ENCODE data around the gene TANC1. TPM values are rescaled to one million over a fixed set of nuclear protein-coding genes. Genes with fewer than 3 reads are reported as not detected.

TANC1 gene
- total and polyA plus RNA-seq, 2 experiments from 2014 or later: 2.8 to 9.5 TPM

GRCh38 chr2:159199236-159199635, 230.8 kb downstream of the TANC1 start:
- H3K79me2 ChIP-seq (replicated peaks; ENCODE audit: insufficient read depth): no peaks in the 10 kb centered on the region
- no peaks in the 10 kb centered on the region for H3K4me1 Mint-ChIP-seq
- TF ChIP-seq ZNF331 (CRISPR knock-in tag; IDR thresholded peaks at IDR 0.05; ENCODE audit: low read depth) (no peak), STAT1 (IDR thresholded peaks at IDR 0.05; ENCODE audit: unreplicated experiment) (no peak), JUNB (IDR thresholded peaks at IDR 0.05; ENCODE audit: unreplicated experiment) (no peak), CREB1 (CRISPR knock-in tag; IDR thresholded peaks at IDR 0.05; ENCODE audit: low read depth) (no peak), POLR2AphosphoS5 (IDR thresholded peaks at IDR 0.05; ENCODE audit: low read depth) (no peak), EZH2 (IDR thresholded peaks at IDR 0.05; ENCODE audit: low read depth, unreplicated experiment) (no peak), NANOG (IDR thresholded peaks at IDR 0.05; ENCODE audit: borderline replicate concordance) (no peak), ZNF114 (CRISPR knock-in tag; IDR thresholded peaks at IDR 0.05) (no peak), EZH2phosphoT487 (IDR thresholded peaks at IDR 0.05; ENCODE audit: unreplicated experiment) (no peak)
- TF ChIP-seq, protein P1, sequence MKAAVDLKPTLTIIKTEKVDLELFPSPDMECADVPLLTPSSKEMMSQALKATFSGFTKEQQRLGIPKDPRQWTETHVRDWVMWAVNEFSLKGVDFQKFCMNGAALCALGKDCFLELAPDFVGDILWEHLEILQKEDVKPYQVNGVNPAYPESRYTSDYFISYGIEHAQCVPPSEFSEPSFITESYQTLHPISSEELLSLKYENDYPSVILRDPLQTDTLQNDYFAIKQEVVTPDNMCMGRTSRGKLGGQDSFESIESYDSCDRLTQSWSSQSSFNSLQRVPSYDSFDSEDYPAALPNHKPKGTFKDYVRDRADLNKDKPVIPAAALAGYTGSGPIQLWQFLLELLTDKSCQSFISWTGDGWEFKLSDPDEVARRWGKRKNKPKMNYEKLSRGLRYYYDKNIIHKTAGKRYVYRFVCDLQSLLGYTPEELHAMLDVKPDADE (IDR thresholded peaks at IDR 0.05): no peak
- TF ChIP-seq, protein P2, sequence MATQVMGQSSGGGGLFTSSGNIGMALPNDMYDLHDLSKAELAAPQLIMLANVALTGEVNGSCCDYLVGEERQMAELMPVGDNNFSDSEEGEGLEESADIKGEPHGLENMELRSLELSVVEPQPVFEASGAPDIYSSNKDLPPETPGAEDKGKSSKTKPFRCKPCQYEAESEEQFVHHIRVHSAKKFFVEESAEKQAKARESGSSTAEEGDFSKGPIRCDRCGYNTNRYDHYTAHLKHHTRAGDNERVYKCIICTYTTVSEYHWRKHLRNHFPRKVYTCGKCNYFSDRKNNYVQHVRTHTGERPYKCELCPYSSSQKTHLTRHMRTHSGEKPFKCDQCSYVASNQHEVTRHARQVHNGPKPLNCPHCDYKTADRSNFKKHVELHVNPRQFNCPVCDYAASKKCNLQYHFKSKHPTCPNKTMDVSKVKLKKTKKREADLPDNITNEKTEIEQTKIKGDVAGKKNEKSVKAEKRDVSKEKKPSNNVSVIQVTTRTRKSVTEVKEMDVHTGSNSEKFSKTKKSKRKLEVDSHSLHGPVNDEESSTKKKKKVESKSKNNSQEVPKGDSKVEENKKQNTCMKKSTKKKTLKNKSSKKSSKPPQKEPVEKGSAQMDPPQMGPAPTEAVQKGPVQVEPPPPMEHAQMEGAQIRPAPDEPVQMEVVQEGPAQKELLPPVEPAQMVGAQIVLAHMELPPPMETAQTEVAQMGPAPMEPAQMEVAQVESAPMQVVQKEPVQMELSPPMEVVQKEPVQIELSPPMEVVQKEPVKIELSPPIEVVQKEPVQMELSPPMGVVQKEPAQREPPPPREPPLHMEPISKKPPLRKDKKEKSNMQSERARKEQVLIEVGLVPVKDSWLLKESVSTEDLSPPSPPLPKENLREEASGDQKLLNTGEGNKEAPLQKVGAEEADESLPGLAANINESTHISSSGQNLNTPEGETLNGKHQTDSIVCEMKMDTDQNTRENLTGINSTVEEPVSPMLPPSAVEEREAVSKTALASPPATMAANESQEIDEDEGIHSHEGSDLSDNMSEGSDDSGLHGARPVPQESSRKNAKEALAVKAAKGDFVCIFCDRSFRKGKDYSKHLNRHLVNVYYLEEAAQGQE (IDR thresholded peaks at IDR 0.05; ENCODE audit: unreplicated experiment): no peak
- no peaks in the 10 kb centered on the region for H3F3A ChIP-seq (replicated peaks; ENCODE audit: low read depth)
- no peaks in the 10 kb centered on the region for H3K4me1 ChIP-seq (ENCODE audit: insufficient read depth)
- H2AFZ ChIP-seq: no peak overlapping the region
- DNase-seq (ENCODE audit: low spot score) (no peak), ATAC-seq (no peak)
- H3K4me2 ChIP-seq: no peak overlapping the region
- H3K36me3 ChIP-seq (ENCODE audit: insufficient read depth): no peaks in the 10 kb centered on the region
- 0 out of 2 replicates have a peak, but pooled peaks cover 6% of the 10 kb centered on the region for H3K9me2 ChIP-seq (ENCODE audit: insufficient read depth)
- H3K27me3 ChIP-seq (ENCODE audit: insufficient read depth): no peaks in the 10 kb centered on the region
- no peak overlapping the region for H3K4me3 Mint-ChIP-seq
- H3K27ac ChIP-seq (ENCODE audit: low read depth): no peak overlapping the region
- H3K36me3 Mint-ChIP-seq (ENCODE audit: low read depth): no peaks in the 10 kb centered on the region
- no peaks in the 10 kb centered on the region; the same call in 1 of the 2 replicates for H4K20me1 ChIP-seq (replicated peaks; ENCODE audit: insufficient read depth)
- no peaks in the 10 kb centered on the region for H3K9me3 Mint-ChIP-seq
- H3K27ac Mint-ChIP-seq: no peak overlapping the region
- H3K27me3 Mint-ChIP-seq (ENCODE audit: insufficient read depth, low read depth, poor library complexity): no peaks in the 10 kb centered on the region
- H3K4me3 ChIP-seq: no peak overlapping the region

GRCh38 chr2:159199761-159200465, 231.5 kb downstream of the TANC1 start:
- ATAC-seq (peak; percentile 26; the same call in 1 of the 3 replicates), DNase-seq (ENCODE audit: low spot score) (no peak)
- Histone ChIP-seq H3K36me3 (ENCODE audit: insufficient read depth) (no peaks in the 10 kb centered on the region), H3K27me3 (ENCODE audit: insufficient read depth) (no peaks in the 10 kb centered on the region), H4K20me1 (replicated peaks; ENCODE audit: insufficient read depth) (no peaks in the 10 kb centered on the region; the same call in 1 of the 2 replicates), H3K4me1 (ENCODE audit: insufficient read depth) (no peaks in the 10 kb centered on the region), H3F3A (replicated peaks; ENCODE audit: low read depth) (no peaks in the 10 kb centered on the region), H3K79me2 (replicated peaks; ENCODE audit: insufficient read depth) (no peaks in the 10 kb centered on the region), H3K27ac (ENCODE audit: low read depth) (no peak overlapping the region), H3K4me3 (no peak overlapping the region), H2AFZ (no peak overlapping the region), H3K4me2 (no peak overlapping the region), H3K9me2 (ENCODE audit: insufficient read depth) (0 out of 2 replicates have a peak, but pooled peaks cover 6% of the 10 kb centered on the region)
- Mint-ChIP-seq H3K36me3 (ENCODE audit: low read depth) (no peaks in the 10 kb centered on the region), H3K4me3 (no peak overlapping the region), H3K27me3 (ENCODE audit: insufficient read depth, low read depth, poor library complexity) (peaks cover 2% of the 10 kb centered on the region), H3K9me3 (no peaks in the 10 kb centered on the region), H3K4me1 (no peaks in the 10 kb centered on the region), H3K27ac (no peak overlapping the region)
- TF ChIP-seq EZH2phosphoT487 (IDR thresholded peaks at IDR 0.05; ENCODE audit: unreplicated experiment) (no peak), EZH2 (IDR thresholded peaks at IDR 0.05; ENCODE audit: low read depth, unreplicated experiment) (no peak), STAT1 (IDR thresholded peaks at IDR 0.05; ENCODE audit: unreplicated experiment) (no peak), JUNB (IDR thresholded peaks at IDR 0.05; ENCODE audit: unreplicated experiment) (no peak), ZNF331 (CRISPR knock-in tag; IDR thresholded peaks at IDR 0.05; ENCODE audit: low read depth) (no peak), NANOG (IDR thresholded peaks at IDR 0.05; ENCODE audit: borderline replicate concordance) (no peak), CREB1 (CRISPR knock-in tag; IDR thresholded peaks at IDR 0.05; ENCODE audit: low read depth) (no peak)
- TF ChIP-seq, protein P2 (IDR thresholded peaks at IDR 0.05; ENCODE audit: unreplicated experiment): no peak
- TF ChIP-seq, protein P3, sequence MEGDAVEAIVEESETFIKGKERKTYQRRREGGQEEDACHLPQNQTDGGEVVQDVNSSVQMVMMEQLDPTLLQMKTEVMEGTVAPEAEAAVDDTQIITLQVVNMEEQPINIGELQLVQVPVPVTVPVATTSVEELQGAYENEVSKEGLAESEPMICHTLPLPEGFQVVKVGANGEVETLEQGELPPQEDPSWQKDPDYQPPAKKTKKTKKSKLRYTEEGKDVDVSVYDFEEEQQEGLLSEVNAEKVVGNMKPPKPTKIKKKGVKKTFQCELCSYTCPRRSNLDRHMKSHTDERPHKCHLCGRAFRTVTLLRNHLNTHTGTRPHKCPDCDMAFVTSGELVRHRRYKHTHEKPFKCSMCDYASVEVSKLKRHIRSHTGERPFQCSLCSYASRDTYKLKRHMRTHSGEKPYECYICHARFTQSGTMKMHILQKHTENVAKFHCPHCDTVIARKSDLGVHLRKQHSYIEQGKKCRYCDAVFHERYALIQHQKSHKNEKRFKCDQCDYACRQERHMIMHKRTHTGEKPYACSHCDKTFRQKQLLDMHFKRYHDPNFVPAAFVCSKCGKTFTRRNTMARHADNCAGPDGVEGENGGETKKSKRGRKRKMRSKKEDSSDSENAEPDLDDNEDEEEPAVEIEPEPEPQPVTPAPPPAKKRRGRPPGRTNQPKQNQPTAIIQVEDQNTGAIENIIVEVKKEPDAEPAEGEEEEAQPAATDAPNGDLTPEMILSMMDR (conservative IDR thresholded peaks at IDR 0.05; ENCODE audit: low read depth in 2 of 2): no peak
